ENCODE data around the gene PCDHA1.

PCDHA1 gene

DNA sequence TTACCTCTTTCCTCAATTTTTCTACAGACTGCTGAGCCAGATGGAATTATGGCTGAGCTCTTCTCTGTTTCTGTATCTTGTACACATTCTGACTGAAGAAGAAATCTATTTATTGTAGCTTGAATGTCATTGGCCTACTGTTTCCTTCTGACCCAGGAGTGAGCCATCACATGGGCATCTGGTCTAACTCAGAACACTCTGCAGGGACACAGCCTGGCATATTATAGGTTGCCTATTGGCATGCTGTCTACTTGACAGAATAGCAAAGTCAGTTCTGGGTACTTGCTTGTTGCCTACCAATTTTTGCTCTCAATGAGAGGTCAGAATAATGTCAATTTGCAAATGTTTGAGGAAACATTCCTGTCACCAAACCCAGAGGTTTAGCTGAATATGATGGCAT, 187.6 kb downstream of the PCDHA1 start:
- in situ Hi-C loops (cut with MboI; ENCODE audit: low pct_unique_long_range_greater_than_20kb, low sequenced_read_pairs, unreplicated experiment): no loop called here
- no peak for DNase-seq (ENCODE audit: low spot score)
- no peak for TF ChIP-seq CTCF (IDR thresholded peaks at IDR 0.05; ENCODE audit: extremely low read depth, insufficient read depth, missing control alignments)

DNA sequence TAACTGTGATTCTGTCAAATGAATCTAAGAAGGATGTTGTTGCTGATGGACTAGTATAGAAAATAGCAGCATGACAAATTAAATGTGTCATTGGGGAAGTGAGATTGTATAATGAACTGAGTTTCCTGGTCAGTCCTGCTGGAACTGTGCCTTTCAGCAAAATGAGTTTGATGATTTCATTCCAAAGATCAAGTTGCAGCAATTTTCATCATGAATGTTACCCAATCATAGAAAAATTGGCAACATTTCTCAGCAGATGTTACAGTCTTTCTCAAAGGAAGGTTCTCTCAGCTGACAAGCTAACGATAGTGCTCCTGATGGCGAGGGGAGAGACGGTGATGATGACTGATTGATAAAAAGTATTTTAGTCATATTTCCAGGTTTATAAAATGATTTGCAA, 191.1 kb downstream of the PCDHA1 start:
- in situ Hi-C loops (cut with MboI; ENCODE audit: low pct_unique_long_range_greater_than_20kb, low sequenced_read_pairs, unreplicated experiment): no loop called here
- DNase-seq (ENCODE audit: low spot score): no peak
- no peak for TF ChIP-seq CTCF (IDR thresholded peaks at IDR 0.05; ENCODE audit: extremely low read depth, insufficient read depth, missing control alignments)

- no peak for DNase-seq (ENCODE audit: low spot score)
- no peak for TF ChIP-seq CTCF (IDR thresholded peaks at IDR 0.05; ENCODE audit: extremely low read depth, insufficient read depth, missing control alignments)
- in situ Hi-C loops (cut with MboI; ENCODE audit: low pct_unique_long_range_greater_than_20kb, low sequenced_read_pairs, unreplicated experiment): no loop called here
These were observed 192.3 kb downstream of the PCDHA1 start for GRCh38 chr5:140978260-140978659.

DNA sequence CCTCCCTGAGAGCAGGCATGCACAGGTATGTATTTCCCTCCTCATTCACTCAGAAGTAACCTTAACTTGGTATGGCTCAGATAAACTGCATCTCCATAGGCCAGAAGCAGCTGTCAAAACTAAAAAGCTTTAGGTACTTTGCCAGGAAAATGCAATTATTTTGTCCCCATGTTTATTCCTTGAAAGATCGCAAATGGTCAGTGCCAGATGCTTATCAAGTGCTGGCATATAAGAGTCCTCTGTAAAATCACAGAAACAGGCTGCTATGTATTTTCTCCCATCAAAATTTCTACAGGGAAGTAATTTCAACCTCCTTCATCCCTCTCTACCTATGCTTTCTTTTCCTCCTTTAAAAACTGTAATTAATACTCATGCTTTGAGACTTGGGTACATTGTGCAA, 193.0 kb downstream of the PCDHA1 start:
- TF ChIP-seq CTCF (IDR thresholded peaks at IDR 0.05; ENCODE audit: extremely low read depth, insufficient read depth, missing control alignments): no peak
- no peak for DNase-seq (ENCODE audit: low spot score)

DNA sequence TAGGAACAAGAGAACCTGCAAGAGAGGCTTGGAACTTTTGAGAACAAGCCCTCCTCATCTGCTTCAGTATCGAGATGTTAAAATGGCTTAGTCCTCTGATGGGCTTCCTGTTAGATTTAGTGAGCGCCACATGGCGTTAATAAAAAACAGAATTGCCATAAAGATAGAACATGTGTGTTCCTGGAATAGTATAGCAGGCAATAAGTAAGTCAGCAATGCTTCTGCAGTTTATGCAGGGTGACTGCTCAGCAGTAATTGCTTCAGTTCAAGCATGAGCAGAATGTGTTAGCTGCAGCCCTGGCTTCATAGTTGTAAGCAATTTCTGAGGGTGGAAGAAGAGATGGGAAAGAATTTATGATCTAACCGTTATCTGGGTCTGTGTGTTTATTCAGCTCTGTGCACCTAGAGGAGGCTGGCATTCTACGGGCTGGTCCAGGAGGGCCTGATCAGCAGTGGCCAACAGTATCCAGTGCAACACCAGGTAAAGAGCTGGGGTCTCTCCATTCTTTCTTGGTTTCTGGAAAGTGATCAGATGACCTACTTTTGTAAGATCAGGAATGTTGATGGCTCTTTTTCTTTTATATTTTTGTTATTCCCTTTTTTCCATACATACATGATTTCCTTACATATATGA, 196.3 kb downstream of the PCDHA1 start:
- no peak for DNase-seq (ENCODE audit: low spot score)
- in situ Hi-C loops (cut with MboI; ENCODE audit: low pct_unique_long_range_greater_than_20kb, low sequenced_read_pairs, unreplicated experiment): no loop called here
- no peak for TF ChIP-seq CTCF (IDR thresholded peaks at IDR 0.05; ENCODE audit: extremely low read depth, insufficient read depth, missing control alignments)

More for the DNA sequence above, 193.0 kb downstream of the PCDHA1 start:
- in situ Hi-C loops (cut with MboI; ENCODE audit: low pct_unique_long_range_greater_than_20kb, low sequenced_read_pairs, unreplicated experiment): no loop called here

DNA sequence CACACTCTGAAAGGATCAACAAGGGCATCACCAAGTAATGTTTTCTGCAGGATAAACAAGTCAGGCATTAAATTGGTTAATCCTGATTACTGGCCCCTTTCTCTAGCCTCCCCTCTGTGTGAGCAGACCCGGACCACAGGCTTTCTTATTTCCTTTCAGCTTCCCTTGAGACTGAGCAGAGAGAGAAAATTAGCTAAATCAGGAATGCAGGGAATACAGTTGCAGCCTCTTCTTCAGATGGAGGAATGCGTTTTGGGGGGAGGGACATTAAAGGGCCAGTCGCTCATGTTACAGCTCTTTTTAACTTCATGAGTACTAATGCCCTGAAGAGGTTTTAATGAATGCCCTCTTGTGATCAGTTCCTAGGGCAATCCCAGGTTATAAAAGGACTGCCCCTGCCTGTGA, 200.2 kb downstream of the PCDHA1 start:
- no peak for TF ChIP-seq CTCF (IDR thresholded peaks at IDR 0.05; ENCODE audit: extremely low read depth, insufficient read depth, missing control alignments)
- DNase-seq (ENCODE audit: low spot score): no peak
- in situ Hi-C loops (cut with MboI; ENCODE audit: low pct_unique_long_range_greater_than_20kb, low sequenced_read_pairs, unreplicated experiment): no loop called here

All from GM13977 (cell line).